Activated naive CD4-positive, alpha-beta T cell treated with anti-CD3 and anti-CD28 coated beads, Interleukin-2, amount 10 ng/mL, durations not matched to agents 7 days and 5 days (primary cell): ENCODE data around the gene SMIM1.
"Not testable (repeated sequence)": the region's sequence is repeated elsewhere in the genome, so short reads cannot be mapped to it uniquely, and the experiment has no call there.

Source experiments
- CTCF ChIA-PET: fragments of 350-600 bp; sonication (Branson Sonifier 250); formaldehyde crosslinking; loops from one replicate; lab custom pipeline; 2021; ENCODE audit warnings: antibody characterized with exemption; lab: Charles Lee
- DNase-seq: peaks from one replicate; pipeline ENCODE4 v3.0.0-alpha.2; 2020
- H3K27ac Mint-ChIP-seq: one replicate; pipeline ENCODE4 v1.8.0; 2021; ENCODE audit warnings: mild to moderate bottlenecking, moderate library complexity, mixed read lengths
- H3K27me3 Mint-ChIP-seq: one replicate; pipeline ENCODE4 v1.8.0; 2021; ENCODE audit warnings: mild to moderate bottlenecking, mixed read lengths
- H3K36me3 Mint-ChIP-seq: one replicate; pipeline ENCODE4 v1.8.0; 2021; ENCODE audit warnings: mixed read lengths
- H3K4me1 Mint-ChIP-seq: one replicate; pipeline ENCODE4 v1.8.0; 2021; ENCODE audit warnings: mixed read lengths
- H3K4me3 Mint-ChIP-seq: one replicate; pipeline ENCODE4 v1.8.0; 2021; ENCODE audit warnings: mild to moderate bottlenecking, moderate library complexity, mixed read lengths
- H3K9me3 Mint-ChIP-seq: one replicate; pipeline ENCODE4 v1.8.0; 2021; ENCODE audit warnings: mixed read lengths

The SMIM1 gene

GRCh38 chr1:3743826-3744225, 28.7 kb upstream of the SMIM1 start:
- Mint-ChIP-seq H3K27ac (no peak overlapping the region), H3K4me1 (peaks cover 28% of the 10 kb centered on the region), H3K9me3 (no peaks in the 10 kb centered on the region), H3K4me3 (no peak overlapping the region), H3K36me3 (peaks cover 3% of the 10 kb centered on the region), H3K27me3 (no peaks in the 10 kb centered on the region)
- CTCF ChIA-PET: no interaction called here
- no peak for DNase-seq

GRCh38 chr1:3744646-3745045, 27.9 kb upstream of the SMIM1 start:
- H3K27me3 Mint-ChIP-seq: no peaks in the 10 kb centered on the region
- H3K27ac Mint-ChIP-seq: no peak overlapping the region
- H3K4me1 Mint-ChIP-seq: peaks cover 30% of the 10 kb centered on the region

GRCh38 chr1:3745071-3745470, 27.5 kb upstream of the SMIM1 start:
- H3K27ac Mint-ChIP-seq: no peak overlapping the region
- no peaks in the 10 kb centered on the region for H3K9me3 Mint-ChIP-seq
- no peaks in the 10 kb centered on the region for H3K27me3 Mint-ChIP-seq
- H3K4me3 Mint-ChIP-seq: peak overlapping the region; percentile 18
- CTCF ChIA-PET: interaction anchor here (1.6 kb wide), 1 partner anchor 20 kb away, joined by 3 read pairs; no protein-coding TSS in a partner anchor
- H3K4me1 Mint-ChIP-seq: peaks cover 30% of the 10 kb centered on the region
- H3K36me3 Mint-ChIP-seq: peaks cover 3% of the 10 kb centered on the region
- no peak for DNase-seq

More at GRCh38 chr1:3744646-3745045, 27.9 kb upstream of the SMIM1 start:
- no peak for DNase-seq
- Mint-ChIP-seq H3K4me3 (no peak overlapping the region), H3K9me3 (no peaks in the 10 kb centered on the region), H3K36me3 (peaks cover 3% of the 10 kb centered on the region)
- CTCF ChIA-PET: interaction anchor here (1.6 kb wide), 1 partner anchor 20 kb away, joined by 3 read pairs; no protein-coding TSS in a partner anchor

GRCh38 chr1:3745590-3746381, 26.8 kb upstream of the SMIM1 start:
- H3K9me3 Mint-ChIP-seq: no peaks in the 10 kb centered on the region
- H3K4me1 Mint-ChIP-seq: peaks cover 30% of the 10 kb centered on the region
- H3K36me3 Mint-ChIP-seq: peaks cover 3% of the 10 kb centered on the region
- CTCF ChIA-PET: interaction anchor here (1.6 kb wide), 1 partner anchor 21 kb away, joined by 3 read pairs; no protein-coding TSS in a partner anchor
- peak overlapping the region; percentile 42 for H3K27ac Mint-ChIP-seq
- peak overlapping the region; percentile 64 for H3K4me3 Mint-ChIP-seq
- peaks cover 3% of the 10 kb centered on the region for H3K27me3 Mint-ChIP-seq
- no peak for DNase-seq

- CTCF ChIA-PET: no interaction called here
- H3K4me3 Mint-ChIP-seq: peak overlapping the region; percentile 64
- H3K4me1 Mint-ChIP-seq: peaks cover 30% of the 10 kb centered on the region
- peaks cover 7% of the 10 kb centered on the region for H3K27me3 Mint-ChIP-seq
- H3K27ac Mint-ChIP-seq: peak overlapping the region; percentile 11
- no peak for DNase-seq
- H3K36me3 Mint-ChIP-seq: peaks cover 3% of the 10 kb centered on the region
- H3K9me3 Mint-ChIP-seq: no peaks in the 10 kb centered on the region
These were observed 26.1 kb upstream of the SMIM1 start for GRCh38 chr1:3746389-3746829.

- Mint-ChIP-seq H3K4me3 (peak overlapping the region; percentile 69), H3K9me3 (no peaks in the 10 kb centered on the region), H3K27me3 (peaks cover 9% of the 10 kb centered on the region), H3K27ac (no peak overlapping the region), H3K4me1 (peaks cover 30% of the 10 kb centered on the region), H3K36me3 (no peaks in the 10 kb centered on the region)
- CTCF ChIA-PET: no interaction called here
- peak; percentile 94 for DNase-seq
These were observed 25.6 kb upstream of the SMIM1 start for GRCh38 chr1:3746830-3747521.

GRCh38 chr1:3747522-3747848, 25.1 kb upstream of the SMIM1 start:
- no peak for DNase-seq
- H3K9me3 Mint-ChIP-seq: no peaks in the 10 kb centered on the region
- H3K4me1 Mint-ChIP-seq: peaks cover 30% of the 10 kb centered on the region
- CTCF ChIA-PET: no interaction called here
- peaks cover 13% of the 10 kb centered on the region for H3K27me3 Mint-ChIP-seq
- no peaks in the 10 kb centered on the region for H3K36me3 Mint-ChIP-seq
- H3K27ac Mint-ChIP-seq: no peak overlapping the region
- peak overlapping the region; percentile 69 for H3K4me3 Mint-ChIP-seq

- Mint-ChIP-seq H3K36me3 (no peaks in the 10 kb centered on the region), H3K27me3 (peaks cover 14% of the 10 kb centered on the region), H3K4me1 (peaks cover 30% of the 10 kb centered on the region), H3K4me3 (peak overlapping the region; percentile 69), H3K9me3 (no peaks in the 10 kb centered on the region), H3K27ac (no peak overlapping the region)
- CTCF ChIA-PET: no interaction called here
- no peak for DNase-seq
These were observed 24.6 kb upstream of the SMIM1 start for GRCh38 chr1:3747903-3748302.

GRCh38 chr1:3748316-3748900, 24.1 kb upstream of the SMIM1 start:
- H3K9me3 Mint-ChIP-seq, CTCF ChIA-PET, H3K27ac Mint-ChIP-seq, DNase-seq, H3K36me3 Mint-ChIP-seq: not testable (repeated sequence)
- H3K4me3 Mint-ChIP-seq: peak overlapping the region; percentile 69
- H3K4me1 Mint-ChIP-seq: peaks cover 30% of the 10 kb centered on the region
- H3K27me3 Mint-ChIP-seq: peaks cover 14% of the 10 kb centered on the region

GRCh38 chr1:3749512-3749911, 23.0 kb upstream of the SMIM1 start:
- CTCF ChIA-PET: no interaction called here
- H3K27ac Mint-ChIP-seq: no peak overlapping the region
- peaks cover 30% of the 10 kb centered on the region for H3K4me1 Mint-ChIP-seq
- H3K4me3 Mint-ChIP-seq: no peak overlapping the region
- H3K9me3 Mint-ChIP-seq: no peaks in the 10 kb centered on the region
- DNase-seq: no peak
- H3K27me3 Mint-ChIP-seq: peaks cover 14% of the 10 kb centered on the region
- H3K36me3 Mint-ChIP-seq: no peaks in the 10 kb centered on the region

- H3K27ac Mint-ChIP-seq: no peak overlapping the region
- H3K9me3 Mint-ChIP-seq: no peaks in the 10 kb centered on the region
- H3K27me3 Mint-ChIP-seq: peaks cover 14% of the 10 kb centered on the region
- CTCF ChIA-PET: no interaction called here
- no peak for DNase-seq
- peaks cover 21% of the 10 kb centered on the region for H3K4me1 Mint-ChIP-seq
- H3K4me3 Mint-ChIP-seq: no peak overlapping the region
- H3K36me3 Mint-ChIP-seq: no peaks in the 10 kb centered on the region
These were observed 21.8 kb upstream of the SMIM1 start for GRCh38 chr1:3750741-3751140.

- Mint-ChIP-seq H3K9me3 (no peaks in the 10 kb centered on the region), H3K27me3 (peaks cover 20% of the 10 kb centered on the region), H3K4me3 (no peak within 1 kb of the TSS), H3K36me3 (no peaks in the 10 kb centered on the region), H3K27ac (no peak within 1 kb of the TSS), H3K4me1 (peaks cover 12% of the 10 kb centered on the region)
- CTCF ChIA-PET: no interaction called here
- no peak for DNase-seq
These were observed 20.1 kb upstream of the SMIM1 start, which contains the start of gene CCDC27 for GRCh38 chr1:3752400-3752945. Gene CCDC27 (plus strand): TSS chr1:3752450. CDS start chr1:3752482, 32 bp downstream.

- DNase-seq: no peak
- Mint-ChIP-seq H3K27me3 (peaks cover 20% of the 10 kb centered on the region), H3K4me3 (no peak overlapping the region), H3K9me3 (no peaks in the 10 kb centered on the region), H3K36me3 (no peaks in the 10 kb centered on the region), H3K4me1 (peaks cover 2% of the 10 kb centered on the region), H3K27ac (no peak overlapping the region)
- CTCF ChIA-PET: no interaction called here
These were observed 18.7 kb upstream of the SMIM1 start for GRCh38 chr1:3753656-3754454.
